Testis (tissue), 3 donors: ENCODE data around the gene RIPPLY2. TPM values are rescaled to one million over a fixed set of nuclear protein-coding genes. Genes with fewer than 3 reads are reported as not detected.
"Not testable (repeated sequence)": the region's sequence is repeated elsewhere in the genome, so short reads cannot be mapped to it uniquely, and the experiment has no call there.

Experiments
- DNase-seq: peaks from one replicate; pipeline ENCODE4 v3.0.0-alpha.2; 2019
- H3K27ac ChIP-seq, 2 donors: fragments of 200-600 bp; sonication (generic); one replicate each; pipeline ENCODE4 v1.5.1; 2019
- H3K27me3 ChIP-seq: fragments of 200-600 bp; sonication (generic); one replicate; pipeline ENCODE4 v1.5.1; 2019
- H3K36me3 ChIP-seq: fragments of 200-600 bp; sonication (generic); one replicate; pipeline ENCODE4 v1.5.1; 2017; ENCODE audit warnings: low read depth; ENCODE audit errors: missing control alignments
- H3K4me1 ChIP-seq: fragments of 200-600 bp; sonication (generic); one replicate; pipeline ENCODE4 v1.5.1; 2019
- H3K4me3 ChIP-seq, 2 donors: fragments of 200-600 bp; sonication (generic); one replicate each; pipeline ENCODE4 v1.5.1; 2017 to 2019
- H3K9me3 ChIP-seq: fragments of 200-600 bp; sonication (generic); one replicate; pipeline ENCODE4 v1.5.1; 2017
- CTCF ChIP-seq, 3 experiments: fragments of 450-650 bp in 2 of 3; fragments of 200-600 bp in 1 of 3; sonication (generic) in 1 of 3; IDR thresholded peaks; one replicate each; pipeline ENCODE4 v1.5.1; 2016 to 2019; ENCODE audit warnings: antibody characterized with exemption in 3 of 3, mild to moderate bottlenecking in 2 of 3, moderate library complexity in 1 of 3
- POLR2A ChIP-seq: fragments of 450-650 bp; IDR thresholded peaks from one replicate; pipeline ENCODE4 v1.6.1; 2017; ENCODE audit warnings: antibody characterized with exemption, mild to moderate bottlenecking, moderate library complexity
- WGBS, 2 donors: methylation state at CpG; one replicate each; pipeline ENCODE4 v1.1.5; 2018; 5-methylcytosine and 5-hydroxymethylcytosine counted together
- intact Hi-C: fragments of 100-400 bp; cut with DNase I; formaldehyde crosslinking; loops from one replicate; pipeline ENCODE4 v1.15.1; 2023; ENCODE audit warnings: low total_unique reads
- polyA plus RNA-seq: library from polyadenylated mRNA; stranded (reverse); fragments of 350-450 nt; fragmentation: Illumina TruSeq; extraction: RNeasy Lipid Tissue Mini Kit (QIAGEN cat#74804); gene quantifications from one replicate; pipeline ENCODE4 v1.2.3, GENCODE V29; 2014; ENCODE audit warnings: low read depth, low replicate concordance; ENCODE audit not compliant: insufficient read depth
- total RNA-seq, 2 donors: library from RNA; depleted of rRNA; stranded (reverse); fragments of >200 nt; gene quantifications; one replicate each; pipeline ENCODE4 v1.2.3, GENCODE V29; 2016

Gene RIPPLY2
- total and polyA plus RNA-seq, 3 donors from 2014 or later = 0.63 to 2.1 (median 0.96) TPM

- Histone ChIP-seq H3K4me3 (no peak overlapping the region), H3K27ac (no peak overlapping the region), H3K9me3 (no peaks in the 10 kb centered on the region), H3K4me1 (no peaks in the 10 kb centered on the region), H3K27me3 (no peaks in the 10 kb centered on the region), H3K36me3 (no peaks in the 10 kb centered on the region)
- no peak for DNase-seq
- TF ChIP-seq POLR2A (no peak), CTCF (IDR thresholded peaks at IDR 0.05) (no peak)
- intact Hi-C loops = no loop called here
- 88 to 89% methylated on average over 4 of the region's 4 CpGs for WGBS, 2 donors
These were observed 37.4 kb downstream of the RIPPLY2 start for GRCh38 chr6:83890520-83890919.

GRCh38 chr6:83891586-83891985 is 38.4 kb downstream of the RIPPLY2 start:
- H3K4me3 ChIP-seq = no peak overlapping the region
- intact Hi-C loops = no loop called here
- no peak for DNase-seq
- no peak for TF ChIP-seq CTCF (IDR thresholded peaks at IDR 0.05)
- no peaks in the 10 kb centered on the region for H3K4me1 ChIP-seq
- no peaks in the 10 kb centered on the region for H3K36me3 ChIP-seq
- no peak overlapping the region for H3K27ac ChIP-seq
- H3K27me3 ChIP-seq = no peaks in the 10 kb centered on the region
- WGBS, 2 donors = 76 to 77% methylated on average over 4 of the region's 4 CpGs
- H3K9me3 ChIP-seq = no peaks in the 10 kb centered on the region

- Histone ChIP-seq H3K27me3 (no peaks in the 10 kb centered on the region), H3K4me3 (no peak overlapping the region), H3K4me1 (no peaks in the 10 kb centered on the region), H3K36me3 (no peaks in the 10 kb centered on the region), H3K9me3 (no peaks in the 10 kb centered on the region), H3K27ac (no peak overlapping the region)
- no peak for DNase-seq
- intact Hi-C loops = no loop called here
- TF ChIP-seq CTCF (IDR thresholded peaks at IDR 0.05) (no peak), POLR2A (no peak)
- WGBS, 2 donors = 100% methylated on average over 1 of the region's 1 CpG
These were observed 39.9 kb downstream of the RIPPLY2 start for GRCh38 chr6:83893024-83893423.

GRCh38 chr6:83897094-83897493 is 43.9 kb downstream of the RIPPLY2 start:
- H3K27ac ChIP-seq, H3K9me3 ChIP-seq, H3K36me3 ChIP-seq, H3K4me1 ChIP-seq, DNase-seq, intact Hi-C loops, H3K27me3 ChIP-seq, H3K4me3 ChIP-seq: not testable (repeated sequence)
- 87 to 100% methylated on average over 2 of the region's 2 CpGs for WGBS, 2 donors

GRCh38 chr6:83901624-83902023 is 48.5 kb downstream of the RIPPLY2 start:
- Histone ChIP-seq H3K4me3 (no peak overlapping the region), H3K27ac (no peak overlapping the region), H3K4me1 (no peaks in the 10 kb centered on the region), H3K9me3 (no peaks in the 10 kb centered on the region), H3K36me3 (no peaks in the 10 kb centered on the region), H3K27me3 (no peaks in the 10 kb centered on the region)
- DNase-seq = no peak
- TF ChIP-seq POLR2A (no peak), CTCF (IDR thresholded peaks at IDR 0.05) (no peak)
- WGBS, 2 donors = 95 to 96% methylated on average over 1 of the region's 1 CpG
- intact Hi-C loops = no loop called here
